Peyer's patch (tissue), 4 donors: ENCODE data around the gene HPD.
"Not testable (repeated sequence)": the region's sequence is repeated elsewhere in the genome, so short reads cannot be mapped to it uniquely, and the experiment has no call there.

Source experiments
- CTCF ChIP-seq, 6 experiments: fragments of 450-650 bp in 4 of 6; fragments of 200-600 bp in 2 of 6; sonication (generic) in 1 of 6; IDR thresholded peaks; one replicate each; pipeline ENCODE4 v1.5.1; 2017 to 2019; ENCODE audit warnings: antibody characterized with exemption in 6 of 6, mild to moderate bottlenecking in 3 of 6, moderate library complexity in 1 of 6
- POLR2A ChIP-seq, 2 donors: fragments of 450-650 bp; IDR thresholded peaks; one replicate each; pipeline ENCODE4 v1.5.1; 2017; ENCODE audit warnings: antibody characterized with exemption in 2 of 2, mild to moderate bottlenecking in 2 of 2, moderate library complexity in 2 of 2

DNA sequence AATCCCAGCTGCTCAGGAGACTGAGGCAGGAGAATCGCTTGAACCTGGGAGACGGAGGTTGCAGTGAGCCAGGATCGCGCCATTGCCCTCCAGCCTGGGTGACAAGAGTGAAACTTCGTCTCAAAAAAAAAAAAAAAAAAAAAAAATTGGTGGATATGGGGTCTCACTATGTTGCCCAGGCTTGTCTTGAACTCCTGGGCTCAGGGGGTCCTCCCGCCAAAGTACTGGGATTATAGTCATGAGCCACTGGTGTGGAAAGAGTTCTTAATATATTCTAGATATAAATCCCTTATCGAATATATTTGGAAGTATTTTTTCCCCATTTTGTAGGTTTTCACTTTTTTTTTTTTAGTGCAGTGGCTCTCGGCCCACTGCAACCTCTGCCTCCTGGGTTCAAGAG is 10.6 kb upstream of the HPD start:
- not testable (repeated sequence) for TF ChIP-seq CTCF, POLR2A (IDR thresholded peaks at IDR 0.05)
